ENCODE results near the gene PPP6R3. TPM values are rescaled to one million over a fixed set of nuclear protein-coding genes. Genes with fewer than 3 reads are reported as not detected.

The PPP6R3 gene
- total RNA-seq, 3 donors from 2014 or later (not counting 1 experiment from before 2014, with no cell fraction given) = 148 to 176 (median 149) TPM

GRCh38 chr11:68550485-68550817 lies 89.9 kb downstream of the PPP6R3 start:
- no peaks in the 10 kb centered on the region for H3K27me3 ChIP-seq (ENCODE audit: control insufficient read depth, insufficient read depth, low read length)
- intact Hi-C loops (cut with micrococcal nuclease) = no loop called here
- no peaks in the 10 kb centered on the region for H3K27me3 Mint-ChIP-seq (ENCODE audit: low read depth in 2 of 2)
- no peaks in the 10 kb centered on the region for H3K9me3 ChIP-seq (ENCODE audit: control insufficient read depth, insufficient read depth, low read length)
- peaks cover 5% of the 10 kb centered on the region for H3K4me1 ChIP-seq (ENCODE audit: control insufficient read depth, insufficient read depth, low read length)
- peaks cover 65 to 71% of the 10 kb centered on the region in 2 donors for H3K4me1 Mint-ChIP-seq
- no peak for TF ChIP-seq CTCF (IDR thresholded peaks at IDR 0.05)
- peaks cover 77% of the 10 kb centered on the region for H3K36me3 ChIP-seq (ENCODE audit: control insufficient read depth, insufficient read depth, low read length)
- peak in 1 of 2 donors; percentile 47 for DNase-seq
- peak overlapping the region; percentile 74 to 84 for H3K27ac Mint-ChIP-seq
- no peak overlapping the region for H3K27ac ChIP-seq (ENCODE audit: low read length)
- no peaks in the 10 kb centered on the region for H3K9me3 Mint-ChIP-seq
- H3K4me3 ChIP-seq (ENCODE audit: low read length) = no peak overlapping the region
- ATAC-seq = no peak
- peak overlapping the region; percentile 38 for H3K4me3 Mint-ChIP-seq
- H3K36me3 Mint-ChIP-seq = no peaks in the 10 kb centered on the region
- 16% methylated on average over 4 of the region's 4 CpGs for WGBS (ENCODE audit: insufficient coverage)

- no peaks in the 10 kb centered on the region for H3K36me3 Mint-ChIP-seq
- TF ChIP-seq CTCF (IDR thresholded peaks at IDR 0.05) = no peak
- peaks cover 75% of the 10 kb centered on the region for H3K36me3 ChIP-seq (ENCODE audit: control insufficient read depth, insufficient read depth, low read length)
Observed at GRCh38 chr11:68551223-68551622, 90.7 kb downstream of the PPP6R3 start.

GRCh38 chr11:68551777-68552176 lies 91.2 kb downstream of the PPP6R3 start:
- intact Hi-C loops (cut with micrococcal nuclease) = no loop called here
- Mint-ChIP-seq H3K4me1 (peaks cover 56 to 60% of the 10 kb centered on the region in 2 donors), H3K27me3 (ENCODE audit: low read depth in 2 of 2) (no peaks in the 10 kb centered on the region), H3K36me3 (no peaks in the 10 kb centered on the region), H3K9me3 (no peaks in the 10 kb centered on the region), H3K27ac (peak overlapping the region; percentile 74 to 84), H3K4me3 (no peak overlapping the region)
- DNase-seq = no peak
- no peak overlapping the region for H3K4me3 ChIP-seq (ENCODE audit: low read length)
- no peak overlapping the region for H3K27ac ChIP-seq (ENCODE audit: low read length)
- H3K4me1 ChIP-seq (ENCODE audit: control insufficient read depth, insufficient read depth, low read length) = peaks cover 5% of the 10 kb centered on the region
- 100% methylated on average over 2 of the region's 3 CpGs for WGBS (ENCODE audit: insufficient coverage)
- no peak for TF ChIP-seq CTCF (IDR thresholded peaks at IDR 0.05)
- H3K9me3 ChIP-seq (ENCODE audit: control insufficient read depth, insufficient read depth, low read length) = no peaks in the 10 kb centered on the region
- ATAC-seq = no peak
- no peaks in the 10 kb centered on the region for H3K27me3 ChIP-seq (ENCODE audit: control insufficient read depth, insufficient read depth, low read length)
- H3K36me3 ChIP-seq (ENCODE audit: control insufficient read depth, insufficient read depth, low read length) = peaks cover 72% of the 10 kb centered on the region

More at GRCh38 chr11:68551223-68551622, 90.7 kb downstream of the PPP6R3 start:
- H3K27me3 Mint-ChIP-seq (ENCODE audit: low read depth in 2 of 2) = no peaks in the 10 kb centered on the region
- peak overlapping the region; percentile 74 to 84 for H3K27ac Mint-ChIP-seq
- no peak overlapping the region for H3K4me3 ChIP-seq (ENCODE audit: low read length)
- no peak overlapping the region for H3K4me3 Mint-ChIP-seq
- no peaks in the 10 kb centered on the region for H3K9me3 Mint-ChIP-seq
- ATAC-seq (no peak), DNase-seq (no peak)
- no peaks in the 10 kb centered on the region for H3K27me3 ChIP-seq (ENCODE audit: control insufficient read depth, insufficient read depth, low read length)
- intact Hi-C loops (cut with micrococcal nuclease) = no loop called here
- no peak overlapping the region for H3K27ac ChIP-seq (ENCODE audit: low read length)
- no peaks in the 10 kb centered on the region for H3K9me3 ChIP-seq (ENCODE audit: control insufficient read depth, insufficient read depth, low read length)
- H3K4me1 ChIP-seq (ENCODE audit: control insufficient read depth, insufficient read depth, low read length) = peaks cover 5% of the 10 kb centered on the region
- WGBS (ENCODE audit: insufficient coverage) = 94% methylated on average over 7 of the region's 7 CpGs
- H3K4me1 Mint-ChIP-seq = peaks cover 61 to 65% of the 10 kb centered on the region in 2 donors

- Histone ChIP-seq H3K4me3 (ENCODE audit: low read length) (no peak overlapping the region), H3K4me1 (ENCODE audit: control insufficient read depth, insufficient read depth, low read length) (peaks cover 5% of the 10 kb centered on the region), H3K9me3 (ENCODE audit: control insufficient read depth, insufficient read depth, low read length) (no peaks in the 10 kb centered on the region), H3K36me3 (ENCODE audit: control insufficient read depth, insufficient read depth, low read length) (peaks cover 70% of the 10 kb centered on the region), H3K27me3 (ENCODE audit: control insufficient read depth, insufficient read depth, low read length) (no peaks in the 10 kb centered on the region), H3K27ac (ENCODE audit: low read length) (no peak overlapping the region)
- no peaks in the 10 kb centered on the region for H3K27me3 Mint-ChIP-seq (ENCODE audit: low read depth in 2 of 2)
- no peaks in the 10 kb centered on the region for H3K9me3 Mint-ChIP-seq
- no peak for TF ChIP-seq CTCF (IDR thresholded peaks at IDR 0.05)
- H3K27ac Mint-ChIP-seq = peak overlapping the region; percentile 74 to 84
- DNase-seq (no peak), ATAC-seq (peak in 1 of 3 donors; percentile 30)
- no peaks in the 10 kb centered on the region for H3K36me3 Mint-ChIP-seq
- no peak overlapping the region for H3K4me3 Mint-ChIP-seq
- 80% methylated on average over 2 of the region's 2 CpGs for WGBS (ENCODE audit: insufficient coverage)
- intact Hi-C loops (cut with micrococcal nuclease) = no loop called here
- H3K4me1 Mint-ChIP-seq = peaks cover 52 to 56% of the 10 kb centered on the region in 2 donors
Observed at GRCh38 chr11:68552542-68552941, 92.0 kb downstream of the PPP6R3 start.
